ENCODE measurements around the gene ZMIZ1.

ZMIZ1 gene

GRCh38 chr10:79241629-79241989 lies 172.8 kb downstream of the ZMIZ1 start:
- no peak for TF ChIP-seq CTCF (IDR thresholded peaks at IDR 0.05)

GRCh38 chr10:79241990-79242619 lies 173.3 kb downstream of the ZMIZ1 start:
- no peak for TF ChIP-seq CTCF (IDR thresholded peaks at IDR 0.05)

- TF ChIP-seq CTCF (IDR thresholded peaks at IDR 0.05): no peak
These were observed 173.9 kb downstream of the ZMIZ1 start for GRCh38 chr10:79242620-79243152.

GRCh38 chr10:79243181-79244067 lies 174.7 kb downstream of the ZMIZ1 start:
- no peak for TF ChIP-seq CTCF (IDR thresholded peaks at IDR 0.05)

GRCh38 chr10:79244068-79244442 lies 175.3 kb downstream of the ZMIZ1 start:
- no peak for TF ChIP-seq CTCF (IDR thresholded peaks at IDR 0.05)

- TF ChIP-seq CTCF (IDR thresholded peaks at IDR 0.05): no peak
These were observed 176.2 kb downstream of the ZMIZ1 start for GRCh38 chr10:79244841-79245504.

- TF ChIP-seq CTCF (IDR thresholded peaks at IDR 0.05): no peak
These were observed 176.9 kb downstream of the ZMIZ1 start for GRCh38 chr10:79245539-79246208.

Measured in LNCAP (cell line).